Measurements from ENCODE around the gene ASB7.

- TF ChIP-seq CTCF (IDR thresholded peaks at IDR 0.05; ENCODE audit: low read depth, low read length): no peak
- no peak for TF ChIP-seq POLR2A (IDR thresholded peaks at IDR 0.05; ENCODE audit: extremely low read depth, insufficient read length)
- TF ChIP-seq MYC (IDR thresholded peaks at IDR 0.05; ENCODE audit: low read depth, low read length): no peak
- no peak for TF ChIP-seq MAX (IDR thresholded peaks at IDR 0.05; ENCODE audit: low read depth, low read length)
Observed at GRCh38 chr15:100595964-100596363, 6.4 kb upstream of the ASB7 start.

Measured in NB4 (cell line).